ES-I3 (cell line): ENCODE data around the gene CCNQ.

Experiments
- H3K36me3 ChIP-seq: 2 replicates; pipeline ENCODE4 v1.6.1; 2013; ENCODE audit warnings: mild to moderate bottlenecking, low read length, control low read depth, moderate library complexity; ENCODE audit not compliant: insufficient read depth
- H3K4me1 ChIP-seq: 2 replicates; pipeline ENCODE4 v1.6.1; 2013; ENCODE audit warnings: mild to moderate bottlenecking, control low read depth, low read length; ENCODE audit not compliant: insufficient read depth
- H3K9ac ChIP-seq: 2 replicates; pipeline ENCODE4 v1.6.1; 2013; ENCODE audit warnings: low read depth, mild to moderate bottlenecking, low read length, moderate library complexity
- H3K9me3 ChIP-seq: 2 replicates; pipeline ENCODE4 v1.6.1; 2013; ENCODE audit warnings: mild to moderate bottlenecking, low read length, moderate library complexity; ENCODE audit not compliant: control insufficient read depth, insufficient read depth

Gene CCNQ

DNA sequence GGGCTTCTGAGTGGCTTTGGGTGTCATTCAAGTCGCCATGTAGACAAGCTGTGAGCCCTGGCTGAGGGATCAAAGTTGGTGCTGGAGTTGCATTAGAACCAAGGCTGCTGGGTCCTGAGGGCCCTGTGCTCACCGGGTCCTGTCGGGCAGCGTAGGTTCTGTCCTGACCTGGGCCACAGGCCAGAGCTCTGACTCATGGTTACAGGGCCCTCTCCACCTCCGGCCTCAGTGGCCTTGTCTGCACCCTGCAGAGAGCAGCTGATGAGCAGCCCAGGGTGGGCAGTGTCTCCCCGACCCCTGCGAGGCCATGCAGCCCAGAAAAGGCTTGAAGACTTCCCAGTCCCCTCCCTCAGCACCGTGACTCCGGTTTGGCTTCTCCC is 59.0 kb downstream of the CCNQ start:
- H3K9me3 ChIP-seq, result no peaks in the 10 kb centered on the region
- H3K4me1 ChIP-seq, result no peaks in the 10 kb centered on the region

GRCh38 chrX:153539171-153539978 is 59.6 kb downstream of the CCNQ start:
- Histone ChIP-seq H3K36me3 (no peaks in the 10 kb centered on the region), H3K4me1 (no peaks in the 10 kb centered on the region), H3K9me3 (no peaks in the 10 kb centered on the region), H3K9ac (no peak overlapping the region)

More for the DNA sequence above, 59.0 kb downstream of the CCNQ start:
- Histone ChIP-seq H3K36me3 (no peaks in the 10 kb centered on the region), H3K9ac (no peak overlapping the region)

GRCh38 chrX:153538424-153538823 is 60.5 kb downstream of the CCNQ start:
- no peaks in the 10 kb centered on the region for H3K36me3 ChIP-seq
- H3K4me1 ChIP-seq, result no peaks in the 10 kb centered on the region
- no peaks in the 10 kb centered on the region for H3K9me3 ChIP-seq
- no peak overlapping the region for H3K9ac ChIP-seq
